ELF-1 (cell line): ENCODE measurements around the gene RNF31.
A peak's percentile ranks its signal among the peaks of the same experiment; 100 is the strongest.
"Not testable (repeated sequence)": the region's sequence is repeated elsewhere in the genome, so short reads cannot be mapped to it uniquely, and the experiment has no call there.

Source experiments
- DNase-seq: peaks from one replicate; pipeline ENCODE4 v3.0.0-alpha.2; 2016; ENCODE audit warnings: low read depth, low spot score

Gene RNF31

DNA sequence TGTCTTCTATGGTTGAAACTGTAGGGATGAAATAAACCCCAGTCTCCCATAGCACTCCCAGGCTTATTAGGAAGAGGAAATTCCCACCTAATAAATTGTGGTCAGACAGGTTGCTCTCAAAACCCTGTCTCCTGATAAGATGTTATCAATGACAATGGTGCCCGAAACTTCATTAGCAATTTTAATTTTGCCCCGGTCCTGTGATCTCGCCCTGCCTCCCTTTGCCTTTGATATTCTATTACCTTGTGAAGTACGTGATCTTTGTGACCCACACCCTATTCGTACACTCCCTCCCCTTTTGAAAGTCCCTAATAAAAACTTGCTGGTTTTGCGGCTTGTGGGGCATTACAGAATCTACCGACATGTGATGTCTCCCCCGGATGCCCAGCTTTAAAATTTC is 55.2 kb downstream of the RNF31 start:
- DNase-seq: peak; percentile 35

DNA sequence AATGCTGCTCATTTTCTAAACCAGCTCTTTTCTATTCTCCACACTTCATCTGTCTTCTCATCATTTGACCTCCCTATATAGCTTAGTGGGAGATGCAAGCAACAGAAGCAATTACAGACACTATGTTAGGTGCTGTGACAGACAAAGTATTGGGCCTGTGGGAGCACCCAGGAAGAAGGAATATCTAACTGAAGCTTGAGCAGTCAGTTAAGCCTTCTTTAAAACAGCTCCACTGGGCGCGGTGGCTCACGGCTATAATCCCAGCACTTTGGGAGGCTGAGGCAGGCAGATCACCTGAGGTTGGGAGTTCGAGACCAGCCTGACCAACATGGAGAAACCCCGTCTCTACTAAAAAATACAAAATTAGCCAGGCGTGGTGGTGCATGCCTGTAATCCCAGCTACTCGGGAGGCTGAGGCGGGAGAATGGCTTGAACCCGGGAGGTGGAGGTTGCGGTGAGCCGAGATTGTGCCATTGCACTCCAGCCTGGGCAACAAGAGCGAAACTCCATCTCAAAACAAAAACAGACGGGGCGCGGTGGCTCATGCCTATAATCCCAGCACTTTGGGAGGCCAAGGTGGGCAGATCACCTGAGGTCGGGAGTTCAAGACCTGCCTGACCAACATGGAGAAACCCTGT is 56.1 kb downstream of the RNF31 start:
- DNase-seq: not testable (repeated sequence)

DNA sequence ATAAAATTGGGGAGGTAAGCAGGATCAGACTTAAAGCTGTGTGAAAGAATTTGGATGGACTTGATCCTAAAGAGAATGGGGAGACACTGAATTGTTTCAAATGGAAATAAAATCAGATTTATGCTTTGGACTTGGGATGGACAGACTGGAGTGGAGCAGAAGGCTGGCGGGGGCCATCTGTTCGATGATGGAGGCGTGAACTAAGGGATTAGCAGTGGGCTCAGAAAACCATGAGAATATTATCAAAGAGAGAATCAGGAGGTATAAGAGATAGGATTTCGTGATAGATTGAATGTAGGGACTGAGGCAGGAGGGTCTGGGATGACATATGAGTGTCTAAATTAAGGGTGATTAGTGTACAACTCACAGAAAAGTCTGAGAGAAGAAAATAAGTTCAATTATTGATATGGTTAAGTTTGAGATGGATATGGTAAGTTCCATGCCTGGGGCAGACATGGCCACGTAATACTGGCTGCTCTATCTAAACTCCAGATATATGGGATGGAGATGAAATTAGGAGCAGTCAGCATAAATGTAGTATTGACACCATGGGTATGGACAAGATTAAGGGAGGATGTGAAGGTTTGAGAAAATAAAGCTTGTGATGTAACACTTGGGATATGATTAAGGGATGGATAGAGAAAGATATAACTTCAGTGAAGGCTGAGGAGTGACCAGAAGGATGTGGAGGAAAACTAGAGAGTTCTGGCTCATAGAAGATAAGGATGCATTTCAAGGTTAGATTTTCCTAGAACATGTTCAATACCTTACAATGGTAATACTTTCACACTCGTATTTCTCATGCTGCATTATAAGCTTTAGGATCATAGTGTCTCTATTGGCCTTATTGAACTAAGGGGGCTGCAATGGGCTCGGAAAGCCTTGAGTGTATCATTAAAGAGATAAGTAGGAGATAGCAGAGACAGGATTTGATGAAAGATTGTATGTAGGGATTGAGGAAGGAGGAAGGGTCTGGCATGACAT is 57.2 kb downstream of the RNF31 start:
- DNase-seq: no peak

DNA sequence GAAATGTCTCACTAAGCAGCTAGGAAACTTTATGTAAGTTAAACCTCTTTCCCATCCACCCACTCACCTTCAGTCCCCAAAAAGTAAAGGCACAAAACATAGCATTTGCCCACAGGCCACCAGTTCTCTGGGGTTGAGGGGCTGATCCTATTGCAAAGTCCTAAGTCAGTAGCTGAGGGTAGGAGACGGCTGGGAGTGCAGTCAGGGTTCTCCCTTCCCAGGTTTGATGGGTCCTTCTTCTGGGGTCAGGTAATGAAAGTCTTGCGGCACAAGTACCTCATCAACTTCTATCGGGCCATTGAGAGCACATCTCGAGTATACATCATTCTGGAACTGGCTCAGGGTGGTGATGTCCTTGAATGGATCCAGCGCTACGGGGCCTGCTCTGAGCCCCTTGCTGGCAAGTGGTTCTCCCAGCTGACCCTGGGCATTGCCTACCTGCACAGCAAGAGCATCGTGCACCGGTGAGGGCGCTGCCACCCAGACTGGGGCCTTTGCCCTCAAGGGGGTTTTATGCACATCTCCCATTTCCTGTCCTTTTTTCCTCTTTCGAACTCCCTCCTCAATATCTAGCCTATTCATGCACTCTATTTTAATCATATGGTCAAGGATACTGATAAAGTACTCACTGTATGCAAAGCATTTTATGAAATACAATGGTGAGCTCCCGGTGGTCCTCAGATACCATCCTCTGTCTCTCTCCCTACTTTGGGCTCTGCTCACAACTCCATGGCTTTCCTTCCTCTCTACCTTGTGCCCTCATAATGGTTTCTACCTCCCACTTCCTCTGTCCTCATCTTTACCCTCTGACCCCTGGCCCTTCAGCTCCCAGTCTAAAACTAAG is 59.2 kb downstream of the RNF31 start:
- DNase-seq: no peak

DNA sequence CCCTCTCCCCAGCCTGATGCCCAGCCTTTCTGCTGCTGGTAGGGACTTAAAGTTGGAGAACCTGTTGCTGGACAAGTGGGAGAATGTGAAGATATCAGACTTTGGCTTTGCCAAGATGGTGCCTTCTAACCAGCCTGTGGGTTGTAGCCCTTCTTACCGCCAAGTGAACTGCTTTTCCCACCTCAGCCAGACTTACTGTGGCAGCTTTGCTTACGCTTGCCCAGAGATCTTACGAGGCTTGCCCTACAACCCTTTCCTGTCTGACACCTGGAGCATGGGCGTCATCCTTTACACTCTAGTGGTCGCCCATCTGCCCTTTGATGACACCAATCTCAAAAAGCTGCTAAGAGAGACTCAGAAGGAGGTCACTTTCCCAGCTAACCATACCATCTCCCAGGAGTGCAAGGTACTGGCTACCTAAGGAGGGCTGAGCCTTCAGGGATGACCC is 59.8 kb downstream of the RNF31 start:
- DNase-seq: no peak

DNA sequence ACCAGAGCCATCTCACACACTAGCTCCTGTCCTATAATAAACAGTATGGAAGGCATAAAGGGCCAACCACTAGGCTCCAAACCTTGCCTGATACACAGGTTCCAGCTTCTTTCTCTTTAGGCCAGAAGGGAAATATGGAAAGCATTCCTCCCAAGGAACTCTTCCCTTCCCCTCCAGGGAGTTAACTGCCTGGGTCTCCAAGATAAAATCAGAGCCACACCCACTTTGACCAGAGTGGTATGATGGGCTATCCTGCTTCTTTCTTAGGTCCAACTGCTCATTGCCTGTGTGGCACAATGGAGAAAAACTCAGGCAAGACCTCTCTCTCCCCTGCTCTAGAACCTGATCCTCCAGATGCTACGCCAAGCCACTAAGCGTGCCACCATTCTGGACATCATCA is 60.3 kb downstream of the RNF31 start:
- DNase-seq: no peak
